Osteoblast (primary cell): ENCODE data around the gene E2F1. TPM values are rescaled to one million over a fixed set of nuclear protein-coding genes. Genes with fewer than 3 reads are reported as not detected.
"Not testable (repeated sequence)": the region's sequence is repeated elsewhere in the genome, so short reads cannot be mapped to it uniquely, and the experiment has no call there.

Source experiments
- DNase-seq: peaks from one replicate; pipeline ENCODE4 v3.0.0; 2011; ENCODE audit warnings: low spot score, mixed read lengths; ENCODE audit not compliant: insufficient read length; ENCODE audit errors: missing footprints
- H2AFZ ChIP-seq: 2 replicates; pipeline ENCODE4 v1.6.0; 2011; ENCODE audit warnings: mild to moderate bottlenecking, low read length
- H3K27ac ChIP-seq: 2 replicates; pipeline ENCODE4 v1.5.1; 2011; ENCODE audit warnings: mild to moderate bottlenecking, low read depth, low read length, moderate library complexity
- H3K27me3 ChIP-seq: 2 replicates; pipeline ENCODE4 v1.6.0; 2012; ENCODE audit warnings: mild to moderate bottlenecking, control low read depth, inconsistent platforms, low read length, moderate library complexity; ENCODE audit not compliant: insufficient read depth
- H3K36me3 ChIP-seq: 2 replicates; pipeline ENCODE4 v1.5.1; 2011; ENCODE audit warnings: mild to moderate bottlenecking, low read length, control low read depth, moderate library complexity; ENCODE audit not compliant: insufficient read depth
- H3K4me1 ChIP-seq: 2 replicates; pipeline ENCODE4 v1.5.1; 2011; ENCODE audit warnings: mild to moderate bottlenecking, low read length, control low read depth, moderate library complexity; ENCODE audit not compliant: insufficient read depth
- H3K4me2 ChIP-seq: 2 replicates; pipeline ENCODE4 v1.6.0; 2011; ENCODE audit warnings: mild to moderate bottlenecking, low read length; ENCODE audit not compliant: insufficient read depth
- H3K4me3 ChIP-seq: fragments of 200-600 bp; sonication (generic); 3 replicates; pipeline ENCODE4 v1.5.1; 2012; ENCODE audit warnings: mild to moderate bottlenecking, low read length, inconsistent platforms; ENCODE audit not compliant: insufficient read depth
- H3K79me2 ChIP-seq: 2 replicates; pipeline ENCODE4 v1.6.0; 2012; ENCODE audit warnings: mild to moderate bottlenecking, low read length, control low read depth, inconsistent platforms; ENCODE audit not compliant: insufficient read depth
- H3K9me3 ChIP-seq: 2 replicates; pipeline ENCODE4 v1.5.1; 2011; ENCODE audit warnings: low read depth, low read length, control low read depth
- H4K20me1 ChIP-seq: 2 replicates; pipeline ENCODE4 v1.6.0; 2012; ENCODE audit warnings: mild to moderate bottlenecking, low read length, control low read depth; ENCODE audit not compliant: insufficient read depth
- CTCF ChIP-seq: IDR thresholded peaks from 2 replicates; pipeline ENCODE4 v1.5.1; 2011; ENCODE audit warnings: mild to moderate bottlenecking, low read depth, low read length, moderate library complexity; ENCODE audit errors: extremely low read depth
- total RNA-seq: library from RNA; depleted of rRNA; stranded (reverse); fragments of >200 nt; gene quantifications from 2 replicates; pipeline ENCODE4 v1.2.3, GENCODE V29; 2012

Gene E2F1
- total RNA-seq, 1 donor, result 1.4 TPM

GRCh38 chr20:33648396-33649004 is 37.7 kb downstream of the E2F1 start:
- Histone ChIP-seq H3K79me2 (no peaks in the 10 kb centered on the region), H3K27ac (no peak overlapping the region), H3K27me3 (peaks cover 6% of the 10 kb centered on the region), H4K20me1 (peaks cover 29% of the 10 kb centered on the region), H3K4me1 (peaks cover 22% of the 10 kb centered on the region), H3K4me3 (no peak overlapping the region), H2AFZ (no peak overlapping the region), H3K36me3 (peaks cover 20% of the 10 kb centered on the region), H3K4me2 (peak overlapping the region; percentile 67), H3K9me3 (no peaks in the 10 kb centered on the region)
- DNase-seq, result peak; percentile 82
- TF ChIP-seq CTCF, result no peak

- peaks cover 26% of the 10 kb centered on the region for H4K20me1 ChIP-seq
- peaks cover 20% of the 10 kb centered on the region for H3K36me3 ChIP-seq
- no peak for TF ChIP-seq CTCF
- H3K9me3 ChIP-seq, result no peaks in the 10 kb centered on the region
- H3K27ac ChIP-seq, result peak overlapping the region; percentile 59
- no peaks in the 10 kb centered on the region for H3K79me2 ChIP-seq
- H3K4me2 ChIP-seq, result peak overlapping the region; percentile 67
- H2AFZ ChIP-seq, result no peak overlapping the region
- peak overlapping the region; percentile 29 for H3K4me3 ChIP-seq
- DNase-seq, result peak; percentile 98
- H3K4me1 ChIP-seq, result peaks cover 20% of the 10 kb centered on the region
- H3K27me3 ChIP-seq, result peaks cover 6% of the 10 kb centered on the region
These were observed 38.4 kb downstream of the E2F1 start for GRCh38 chr20:33647603-33648395.

- H4K20me1 ChIP-seq, result peaks cover 26% of the 10 kb centered on the region
- H3K79me2 ChIP-seq, H2AFZ ChIP-seq, H3K27me3 ChIP-seq, H3K4me3 ChIP-seq, H3K9me3 ChIP-seq, H3K27ac ChIP-seq: not testable (repeated sequence)
- DNase-seq, result peak; percentile 68
- H3K4me2 ChIP-seq, result peak overlapping the region; percentile 67
- H3K4me1 ChIP-seq, result peaks cover 20% of the 10 kb centered on the region
- peaks cover 20% of the 10 kb centered on the region for H3K36me3 ChIP-seq
These were observed 39.1 kb downstream of the E2F1 start for GRCh38 chr20:33646959-33647602.

GRCh38 chr20:33646191-33646590 is 40.0 kb downstream of the E2F1 start:
- TF ChIP-seq CTCF, result no peak
- Histone ChIP-seq H3K4me2 (no peak overlapping the region), H3K27ac (no peak overlapping the region), H3K4me1 (peaks cover 20% of the 10 kb centered on the region), H3K4me3 (no peak overlapping the region), H3K79me2 (no peaks in the 10 kb centered on the region), H3K9me3 (no peaks in the 10 kb centered on the region), H3K27me3 (peaks cover 4% of the 10 kb centered on the region), H4K20me1 (peaks cover 26% of the 10 kb centered on the region), H3K36me3 (peaks cover 23% of the 10 kb centered on the region), H2AFZ (no peak overlapping the region)
- DNase-seq, result no peak
